HFFc6 (cell line): ENCODE data around the gene POM121L2. TPM values are rescaled to one million over a fixed set of nuclear protein-coding genes. Genes with fewer than 3 reads are reported as not detected.

Source experiments
- DNase-seq: peaks from one replicate; pipeline ENCODE4 v3.0.0-alpha.2; 2018
- H3K27ac Mint-ChIP-seq: 2 replicates; pipeline ENCODE4 v1.8.0; 2020; ENCODE audit warnings: mild to moderate bottlenecking, mixed read lengths
- H3K27me3 Mint-ChIP-seq: 2 replicates; pipeline ENCODE4 v1.8.0; 2021; ENCODE audit warnings: mild to moderate bottlenecking, moderate library complexity, mixed read lengths; ENCODE audit not compliant: insufficient read depth
- H3K36me3 Mint-ChIP-seq: 2 replicates; pipeline ENCODE4 v1.8.0; 2021; ENCODE audit warnings: low read depth, mixed read lengths
- H3K4me1 Mint-ChIP-seq: 2 replicates; pipeline ENCODE4 v1.8.0; 2020; ENCODE audit warnings: low read depth, mixed read lengths
- H3K4me3 Mint-ChIP-seq: 2 replicates; pipeline ENCODE4 v1.8.0; 2020; ENCODE audit warnings: mild to moderate bottlenecking, moderate library complexity, mixed read lengths
- H3K9me3 Mint-ChIP-seq: 2 replicates; pipeline ENCODE4 v1.8.0; 2020; ENCODE audit warnings: mild to moderate bottlenecking, mixed read lengths
- total RNA-seq, 6 experiments: library from RNA; stranded (reverse); fragmentation: NEBNext Ultra II Directional; extraction: Animal tissue kit (Norgen Biotek cat#: 25700); gene quantifications; 2 replicates in 1 of 6; 3 replicates in 5 of 6; pipeline ENCODE4 v1.2.3, GENCODE V29; 2021
- TF ChIP-seq, protein P1 (sequence below): fragments of 200-600 bp; sonication (generic); IDR thresholded peaks from 2 replicates; pipeline ENCODE4 v1.5.0; 2021; ENCODE audit warnings: antibody characterized with exemption, mild to moderate bottlenecking

POM121L2 gene
- total RNA-seq, 6 experiments from 2014 or later = not detected

DNA sequence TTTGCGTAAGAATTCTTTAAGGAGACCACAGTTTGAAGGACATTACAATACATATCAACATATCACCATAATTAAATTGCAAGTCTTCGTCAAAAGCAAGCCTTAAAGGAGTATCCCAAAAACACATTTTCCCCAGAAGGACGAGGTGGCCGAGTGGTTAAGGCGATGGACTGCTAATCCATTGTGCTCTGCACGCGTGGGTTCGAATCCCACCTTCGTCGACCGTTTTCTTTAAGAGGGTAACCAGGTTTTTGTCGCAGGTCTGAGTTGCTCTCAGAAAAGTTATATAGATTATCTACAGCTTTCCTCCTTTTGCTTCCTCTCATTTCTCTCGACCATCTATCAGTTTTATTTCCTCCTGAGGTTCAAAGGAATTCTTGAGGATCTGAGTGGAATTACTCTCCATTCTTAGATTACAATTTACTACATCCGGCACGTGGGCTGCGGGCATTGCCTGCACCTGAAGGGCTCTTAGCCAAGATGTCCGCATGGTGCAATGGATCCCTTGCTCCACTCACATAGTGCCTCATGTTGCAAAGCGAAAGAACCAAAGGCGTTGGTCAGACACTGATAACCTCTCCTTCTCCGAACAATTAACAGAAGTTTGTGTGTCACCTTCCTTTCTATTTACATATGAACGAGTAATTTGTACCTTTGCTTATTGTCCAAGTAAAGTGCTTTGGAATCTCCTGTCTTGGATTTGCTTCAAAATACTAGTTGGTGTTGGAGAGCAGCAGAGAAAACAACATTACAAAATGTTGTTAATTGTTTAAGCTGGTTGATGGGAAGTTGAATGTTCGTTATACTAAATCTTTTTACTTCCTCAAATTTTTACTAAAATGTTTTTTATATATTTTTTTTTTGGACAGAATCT lies 14.0 kb downstream of the POM121L2 start:
- H3K4me1 Mint-ChIP-seq = peaks cover 55% of the 10 kb centered on the region
- peak; percentile 70 for DNase-seq
- H3K9me3 Mint-ChIP-seq = no peaks in the 10 kb centered on the region
- H3K36me3 Mint-ChIP-seq = no peaks in the 10 kb centered on the region
- H3K4me3 Mint-ChIP-seq = peak overlapping the region; percentile 94
- TF ChIP-seq, protein P1, sequence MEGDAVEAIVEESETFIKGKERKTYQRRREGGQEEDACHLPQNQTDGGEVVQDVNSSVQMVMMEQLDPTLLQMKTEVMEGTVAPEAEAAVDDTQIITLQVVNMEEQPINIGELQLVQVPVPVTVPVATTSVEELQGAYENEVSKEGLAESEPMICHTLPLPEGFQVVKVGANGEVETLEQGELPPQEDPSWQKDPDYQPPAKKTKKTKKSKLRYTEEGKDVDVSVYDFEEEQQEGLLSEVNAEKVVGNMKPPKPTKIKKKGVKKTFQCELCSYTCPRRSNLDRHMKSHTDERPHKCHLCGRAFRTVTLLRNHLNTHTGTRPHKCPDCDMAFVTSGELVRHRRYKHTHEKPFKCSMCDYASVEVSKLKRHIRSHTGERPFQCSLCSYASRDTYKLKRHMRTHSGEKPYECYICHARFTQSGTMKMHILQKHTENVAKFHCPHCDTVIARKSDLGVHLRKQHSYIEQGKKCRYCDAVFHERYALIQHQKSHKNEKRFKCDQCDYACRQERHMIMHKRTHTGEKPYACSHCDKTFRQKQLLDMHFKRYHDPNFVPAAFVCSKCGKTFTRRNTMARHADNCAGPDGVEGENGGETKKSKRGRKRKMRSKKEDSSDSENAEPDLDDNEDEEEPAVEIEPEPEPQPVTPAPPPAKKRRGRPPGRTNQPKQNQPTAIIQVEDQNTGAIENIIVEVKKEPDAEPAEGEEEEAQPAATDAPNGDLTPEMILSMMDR = no peak
- peaks cover 4% of the 10 kb centered on the region for H3K27me3 Mint-ChIP-seq
- H3K27ac Mint-ChIP-seq = no peak overlapping the region

DNA sequence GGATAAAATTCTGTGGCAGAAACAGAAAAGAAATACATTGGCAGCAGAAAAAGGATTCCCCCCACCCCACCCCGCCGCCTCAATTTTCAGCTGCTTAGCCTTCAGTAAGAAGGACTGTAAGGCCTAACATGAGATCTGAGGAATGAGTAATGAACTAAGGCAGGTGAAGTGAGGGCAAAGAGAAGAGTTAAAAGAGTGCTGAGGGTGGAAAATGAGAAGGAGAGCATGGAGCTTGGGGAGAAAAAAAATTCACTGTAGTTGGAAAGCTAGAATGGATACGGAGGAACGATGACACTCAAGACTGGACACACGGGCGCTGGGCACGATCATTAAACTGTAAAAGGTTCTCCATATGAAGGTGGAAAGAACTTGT lies 14.6 kb downstream of the POM121L2 start:
- Mint-ChIP-seq H3K4me3 (peak overlapping the region; percentile 94), H3K36me3 (no peaks in the 10 kb centered on the region), H3K27ac (no peak overlapping the region), H3K4me1 (peaks cover 50% of the 10 kb centered on the region), H3K27me3 (peaks cover 4% of the 10 kb centered on the region), H3K9me3 (no peaks in the 10 kb centered on the region)
- TF ChIP-seq, protein P1 = no peak
- DNase-seq = no peak

DNA sequence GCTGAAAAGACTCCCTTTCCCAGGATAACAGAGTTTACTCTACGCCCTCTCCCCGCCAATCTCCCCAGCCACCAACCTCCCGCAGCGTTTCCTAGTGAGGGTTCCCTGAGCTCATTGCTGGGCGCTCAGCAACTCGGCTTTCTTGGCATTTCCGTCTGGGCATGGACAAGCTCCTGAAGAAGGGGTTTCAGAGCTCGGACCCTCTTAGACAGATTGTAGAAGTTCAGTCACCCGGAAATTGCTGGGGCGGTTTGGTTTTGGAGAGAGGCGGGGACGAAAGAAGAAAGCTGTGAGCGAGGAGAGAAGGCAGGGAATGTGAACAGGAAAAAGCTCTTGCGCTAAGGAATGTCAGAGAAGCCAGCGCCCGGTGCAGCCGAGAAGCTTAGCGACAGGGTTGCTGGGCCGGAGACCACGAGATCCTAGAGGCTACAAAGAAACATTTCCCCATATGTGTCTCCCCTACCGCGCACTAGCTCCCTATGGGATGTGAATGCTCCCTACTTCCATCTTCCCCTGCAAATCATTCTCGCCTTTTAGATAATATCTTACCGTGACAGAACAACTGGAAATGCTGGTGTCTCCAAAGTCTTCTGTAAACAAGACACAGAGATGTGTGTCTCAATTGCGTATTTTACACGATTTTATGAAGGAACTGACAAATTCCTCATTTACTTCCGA lies 15.8 kb downstream of the POM121L2 start:
- H3K27me3 Mint-ChIP-seq = peaks cover 4% of the 10 kb centered on the region
- H3K27ac Mint-ChIP-seq = peak overlapping the region; percentile 62
- no peaks in the 10 kb centered on the region for H3K36me3 Mint-ChIP-seq
- H3K4me1 Mint-ChIP-seq = peaks cover 51% of the 10 kb centered on the region
- H3K4me3 Mint-ChIP-seq = peak overlapping the region; percentile 94
- peak; percentile 46 for DNase-seq
- TF ChIP-seq, protein P1 = no peak
- no peaks in the 10 kb centered on the region for H3K9me3 Mint-ChIP-seq

DNA sequence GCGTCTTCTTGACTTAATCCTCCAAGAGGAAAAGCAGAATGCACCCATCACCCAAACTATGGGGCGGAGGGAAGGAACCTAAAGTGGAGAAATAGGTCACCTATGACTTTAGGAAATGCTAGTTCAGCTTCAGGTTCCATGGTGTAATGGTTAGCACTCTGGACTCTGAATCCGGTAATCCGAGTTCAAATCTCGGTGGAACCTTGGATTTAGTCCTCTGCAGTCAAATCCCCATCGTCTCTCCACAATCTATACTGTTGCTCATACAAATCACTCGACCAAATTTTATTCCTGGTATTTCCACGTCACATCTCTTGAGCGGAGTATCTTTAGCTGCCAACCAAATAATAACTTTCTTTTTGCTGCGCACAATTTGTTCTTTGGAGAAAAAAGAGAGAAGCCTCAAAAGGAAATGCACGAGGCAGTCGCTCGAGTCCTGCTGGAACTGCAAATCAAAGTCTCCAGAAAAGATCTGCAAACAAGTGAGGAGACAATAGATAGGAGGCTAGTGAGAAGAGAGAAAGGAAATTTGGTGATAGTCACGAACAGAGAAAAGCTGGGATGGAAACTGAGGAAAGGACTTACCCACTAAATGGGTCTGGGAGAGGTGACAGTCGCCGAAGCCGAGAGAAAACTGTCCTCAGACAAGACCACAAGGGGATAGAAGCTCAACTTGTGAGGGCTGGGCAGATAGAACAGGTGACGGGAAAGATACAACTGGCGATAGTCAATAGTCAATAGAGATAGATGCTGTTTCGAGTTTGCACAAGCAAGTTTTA lies 16.6 kb downstream of the POM121L2 start:
- Mint-ChIP-seq H3K9me3 (no peaks in the 10 kb centered on the region), H3K27ac (peak overlapping the region; percentile 49), H3K36me3 (no peaks in the 10 kb centered on the region), H3K4me3 (peak overlapping the region; percentile 94), H3K4me1 (peaks cover 58% of the 10 kb centered on the region), H3K27me3 (peaks cover 6% of the 10 kb centered on the region)
- TF ChIP-seq, protein P1 = no peak
- peak; percentile 90 for DNase-seq

DNA sequence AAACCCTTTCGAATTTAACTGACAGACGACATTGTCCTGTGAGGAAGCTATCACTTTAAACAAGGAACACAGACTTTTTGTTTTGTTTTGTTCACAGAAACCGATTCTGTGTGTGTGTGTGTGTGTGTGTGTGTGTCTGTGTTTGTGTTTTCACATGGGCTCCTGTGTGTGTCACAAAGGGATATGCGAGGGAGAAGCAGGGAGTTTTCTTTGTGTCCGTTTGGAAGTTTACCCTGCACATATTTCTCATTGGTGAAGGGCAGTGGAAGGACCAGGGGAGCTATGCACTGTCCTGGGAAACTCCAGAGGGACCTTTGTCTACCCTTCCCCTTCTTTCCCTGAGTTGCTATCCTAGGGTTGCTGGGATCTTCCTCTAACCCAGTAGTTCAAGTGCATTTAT lies 17.7 kb downstream of the POM121L2 start:
- peaks cover 11% of the 10 kb centered on the region for H3K27me3 Mint-ChIP-seq
- H3K4me1 Mint-ChIP-seq = peaks cover 66% of the 10 kb centered on the region
- H3K9me3 Mint-ChIP-seq = no peaks in the 10 kb centered on the region
- H3K27ac Mint-ChIP-seq = no peak overlapping the region
- peak; percentile 22 for DNase-seq
- TF ChIP-seq, protein P1 = no peak
- peak overlapping the region; percentile 94 for H3K4me3 Mint-ChIP-seq
- no peaks in the 10 kb centered on the region for H3K36me3 Mint-ChIP-seq
